ENCODE data around the gene SLFN12.
A peak's percentile ranks its signal among the peaks of the same experiment; 100 is the strongest.
"Not testable (repeated sequence)": the region's sequence is repeated elsewhere in the genome, so short reads cannot be mapped to it uniquely, and the experiment has no call there.

SLFN12 gene

DNA sequence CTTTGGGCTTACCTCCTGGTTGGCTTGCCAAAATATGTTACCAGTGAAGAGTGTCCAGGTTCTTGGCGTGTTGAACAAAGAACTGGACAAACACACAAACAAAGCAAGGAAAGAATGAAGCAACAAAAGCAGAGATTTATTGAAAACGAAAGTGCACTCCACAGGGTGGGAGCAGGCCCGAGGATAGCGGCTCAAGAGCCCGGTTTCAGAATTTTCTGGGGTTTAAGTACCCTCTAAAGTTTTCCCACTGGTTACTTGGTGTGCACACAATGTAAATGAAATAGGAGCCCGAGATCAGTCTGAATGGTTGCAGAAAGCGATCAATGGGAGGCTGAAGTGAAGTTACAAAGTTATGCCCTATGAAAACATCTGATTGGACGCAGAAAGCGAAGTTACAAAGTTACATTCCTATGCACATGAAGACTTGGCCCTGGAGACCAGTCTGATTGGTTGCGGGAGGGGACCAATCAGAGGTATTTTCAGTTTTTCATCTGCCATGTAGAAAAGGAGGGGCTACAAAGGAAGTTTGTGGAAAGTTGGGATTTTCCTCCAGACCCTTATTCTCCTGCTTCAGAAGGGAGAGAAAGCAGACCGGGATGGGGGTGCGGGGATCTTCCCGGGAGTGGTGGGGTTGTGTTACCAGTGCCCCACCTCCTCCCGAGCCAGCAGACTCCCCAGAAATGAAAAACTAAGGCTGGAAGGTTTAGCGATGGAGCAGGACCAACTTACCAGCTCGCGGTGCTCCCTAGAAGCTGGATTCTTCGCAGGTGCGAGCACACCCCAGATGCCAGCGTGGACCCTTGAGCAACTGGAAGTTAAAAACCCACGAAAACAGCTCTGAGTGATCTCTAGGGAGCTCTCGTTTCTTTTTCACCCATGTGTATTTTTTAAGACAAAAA lies at the start of gene SLFN12:
Gene SLFN12 (minus strand): TSS at position 325 of the 899 bp plus-strand sequence. CDS start 9,472 bp downstream, outside the sequence.
- no peak for DNase-seq

- no peak for DNase-seq
Observed at GRCh38 chr17:35479271-35479670, 47.0 kb upstream of the SLFN12 start.

GRCh38 chr17:35477248-35477647 lies 44.9 kb upstream of the SLFN12 start:
- no peak for DNase-seq

DNA sequence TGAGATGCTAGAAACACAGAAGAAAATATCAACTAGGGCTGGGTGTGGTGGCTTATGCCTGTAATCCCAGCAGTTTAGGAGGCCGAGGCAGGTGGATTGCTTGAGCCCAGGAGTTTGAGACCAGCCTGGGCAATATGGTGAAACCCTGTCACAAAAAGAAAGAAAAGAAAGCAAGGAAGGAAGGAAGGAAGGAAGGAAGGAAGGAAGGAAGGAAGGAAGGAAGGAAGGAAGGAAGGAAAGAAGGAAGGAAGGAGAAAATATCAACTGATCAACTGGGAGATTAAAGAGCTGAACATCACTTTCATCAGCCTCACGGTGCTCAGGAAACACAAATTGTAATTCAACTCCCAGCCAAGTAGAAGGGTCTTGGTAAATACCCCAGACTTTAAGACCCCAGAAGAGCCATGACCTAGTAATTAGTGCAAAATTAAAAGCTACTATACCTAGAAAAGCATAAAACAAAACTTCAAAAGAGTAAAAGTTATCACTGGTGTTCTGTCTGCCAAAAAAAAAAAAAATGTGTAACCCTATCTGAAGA lies 44.1 kb upstream of the SLFN12 start:
- no peak for DNase-seq

DNA sequence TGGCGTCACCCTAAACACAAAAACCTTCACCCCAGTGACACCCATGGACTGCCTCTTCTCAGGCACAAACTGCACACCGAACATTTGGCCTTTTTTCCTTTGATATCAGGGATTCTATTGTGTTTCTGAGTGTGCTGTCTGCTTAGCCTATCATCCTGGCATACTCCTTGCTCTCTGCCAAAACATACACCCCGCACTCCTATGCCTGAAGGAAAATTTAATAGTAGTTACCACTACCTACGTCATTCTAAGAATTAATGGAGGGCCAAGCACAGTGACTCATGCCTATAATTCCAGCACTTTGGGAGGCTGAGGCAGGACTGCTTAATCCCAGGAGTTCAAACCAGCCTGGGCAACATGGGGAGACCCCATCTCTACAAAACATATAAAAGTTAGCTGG lies 36.2 kb upstream of the SLFN12 start:
- no peak for DNase-seq

DNA sequence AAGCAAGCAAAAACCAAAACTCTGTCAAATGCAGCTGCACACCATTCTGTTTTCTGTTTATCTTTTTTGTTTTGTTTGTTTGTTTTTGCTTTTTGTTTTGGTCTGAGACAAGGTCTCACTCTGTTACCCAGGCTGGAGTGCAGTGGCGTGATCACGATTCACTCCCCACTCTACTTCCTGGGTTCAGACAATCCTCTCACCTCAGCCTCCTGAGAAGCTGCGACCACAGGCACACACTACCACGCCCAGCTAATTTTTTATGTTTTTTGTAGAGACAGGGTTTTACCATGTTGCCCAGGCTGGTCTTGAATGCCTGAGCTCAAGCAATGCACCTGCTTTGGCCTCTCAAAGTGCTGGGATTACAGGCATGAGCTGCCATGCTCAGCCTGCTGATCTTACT lies 35.5 kb upstream of the SLFN12 start:
- DNase-seq, result no peak

- DNase-seq, result no peak
Observed at GRCh38 chr17:35460354-35460851, 28.1 kb upstream of the SLFN12 start.

DNA sequence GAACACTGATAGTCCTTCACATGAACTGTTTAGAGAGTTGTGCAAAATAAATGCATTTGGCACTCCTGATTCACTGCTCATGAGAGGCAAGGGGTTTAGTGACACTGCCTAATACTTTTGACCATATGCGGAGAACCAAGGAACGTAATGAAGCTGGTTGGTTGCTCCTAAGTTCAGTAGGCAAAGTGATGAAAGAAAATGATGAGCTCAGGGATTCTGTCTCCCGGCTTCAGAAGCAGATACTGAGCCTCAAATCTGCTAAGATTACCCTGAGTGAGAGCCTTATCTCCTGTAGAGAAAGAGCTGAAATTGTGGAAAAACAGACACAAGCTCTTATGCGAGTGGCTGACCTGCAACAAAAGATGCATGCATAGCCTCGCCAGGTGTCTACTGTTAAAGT lies 21.7 kb upstream of the SLFN12 start:
- not testable (repeated sequence) for DNase-seq

GRCh38 chr17:35453171-35453570 lies 20.9 kb upstream of the SLFN12 start:
- DNase-seq, result no peak

- DNase-seq, result no peak
Observed at GRCh38 chr17:35449371-35449931, 17.2 kb upstream of the SLFN12 start.

GRCh38 chr17:35448899-35449227 lies 16.6 kb upstream of the SLFN12 start:
- no peak for DNase-seq

DNA sequence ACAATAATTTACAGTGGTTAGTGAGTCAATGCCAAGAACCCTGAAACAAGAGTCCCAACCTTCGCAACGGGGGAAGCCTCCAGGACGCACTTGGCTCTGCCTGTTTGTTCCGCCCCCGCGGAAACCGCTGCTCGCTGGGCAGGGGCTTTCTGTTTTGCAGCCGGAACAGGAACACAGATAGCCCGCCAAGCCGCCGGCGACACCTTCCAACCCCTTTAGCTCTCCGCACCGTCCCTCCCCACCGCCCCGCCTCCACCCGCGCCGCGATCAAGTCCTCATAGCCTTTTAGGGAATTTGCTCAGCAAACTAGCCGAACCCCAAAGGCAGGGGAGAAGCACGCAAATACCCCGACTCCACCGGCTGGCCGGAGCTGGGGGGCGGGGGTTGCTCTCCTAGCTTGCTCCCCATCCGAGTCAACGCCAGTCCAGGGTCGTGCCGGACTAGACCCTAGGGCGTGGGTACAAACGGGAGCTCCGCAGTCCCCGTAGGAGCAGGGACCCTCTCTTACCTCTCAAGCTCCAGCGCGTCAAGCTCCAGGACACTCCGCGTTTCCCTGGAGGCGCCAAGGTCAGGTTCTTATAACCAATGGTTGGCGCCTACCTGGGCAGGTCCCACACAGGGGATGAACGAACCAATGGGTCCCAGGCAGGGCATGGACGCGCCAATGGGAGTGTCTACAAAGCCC lies 16.1 kb upstream of the SLFN12 start, which contains the start of gene SLFN13:
Gene SLFN13 (minus strand): TSS at position 553 of the 685 bp plus-strand sequence. CDS start 3,086 bp downstream, outside the sequence.
- DNase-seq, result peak; percentile 21

- DNase-seq, result no peak
Observed at GRCh38 chr17:35447499-35447898, 15.2 kb upstream of the SLFN12 start.

GRCh38 chr17:35438433-35438832 lies 6.1 kb upstream of the SLFN12 start:
- no peak for DNase-seq

DNA sequence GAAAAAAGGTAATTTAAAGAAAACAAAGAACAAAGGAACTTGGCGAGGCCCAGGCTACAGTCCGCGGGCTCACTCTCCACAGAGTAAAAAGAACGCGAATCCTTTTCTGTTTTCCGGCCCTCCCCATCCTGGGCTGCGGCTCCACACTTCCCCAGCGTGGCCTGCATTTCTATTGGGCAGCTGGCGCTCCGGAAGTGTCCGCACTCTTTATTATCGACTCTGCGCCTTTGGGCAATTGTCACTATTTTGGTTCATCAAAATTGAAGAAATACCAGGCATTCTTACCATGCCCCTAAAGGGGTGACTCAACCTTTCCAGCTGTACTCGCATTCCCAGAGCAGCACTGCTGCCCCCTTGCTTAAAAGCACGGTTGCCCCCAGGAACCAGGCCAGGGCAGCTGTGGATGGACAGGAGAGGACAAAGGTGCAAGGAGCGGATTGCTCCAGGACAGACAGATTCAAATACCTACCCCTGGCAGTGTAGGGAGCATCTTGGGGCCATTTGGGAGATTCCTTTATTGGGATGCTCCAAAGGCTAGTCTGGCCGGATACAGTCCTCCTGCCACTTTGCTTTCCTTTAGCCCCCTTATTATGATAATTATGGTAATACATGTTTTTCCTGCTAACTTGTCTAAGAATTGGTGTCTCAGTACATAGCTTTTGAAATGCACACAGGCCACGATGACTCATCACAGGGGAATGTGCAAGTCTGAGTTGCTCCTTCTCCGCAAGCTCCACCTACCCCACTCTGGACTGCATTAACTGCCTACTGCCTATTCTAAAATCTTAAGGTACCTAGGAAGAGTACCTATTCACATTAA lies 985 bp upstream of the SLFN12 start:
- DNase-seq, result no peak

- no peak for DNase-seq
Observed at GRCh38 chr17:35429702-35430101, 2.6 kb downstream of the SLFN12 start.

- no peak for DNase-seq
Observed at GRCh38 chr17:35428229-35428628, 4.1 kb downstream of the SLFN12 start.

GRCh38 chr17:35423761-35424160 lies 8.5 kb downstream of the SLFN12 start:
- no peak for DNase-seq

GRCh38 chr17:35421069-35421468 lies 11.2 kb downstream of the SLFN12 start:
- not testable (repeated sequence) for DNase-seq

GRCh38 chr17:35416659-35417058 lies 15.6 kb downstream of the SLFN12 start:
- no peak for DNase-seq

- DNase-seq, result not testable (repeated sequence)
Observed at GRCh38 chr17:35414707-35415106, 17.6 kb downstream of the SLFN12 start.

GRCh38 chr17:35414247-35414646 lies 18.1 kb downstream of the SLFN12 start:
- no peak for DNase-seq

All from NCI-H2107 (cell line).